ENCODE data around the gene DGAT2L6. TPM values are rescaled to one million over a fixed set of nuclear protein-coding genes. Genes with fewer than 3 reads are reported as not detected.
"Not testable (repeated sequence)": the region's sequence is repeated elsewhere in the genome, so short reads cannot be mapped to it uniquely, and the experiment has no call there.

DGAT2L6 gene
- total RNA-seq, 2 experiments from 2014 or later = not detected

GRCh38 chrX:70231666-70232065 lies 54.4 kb downstream of the DGAT2L6 start:
- Mint-ChIP-seq H3K27ac (no peak overlapping the region), H3K4me3 (no peak overlapping the region), H3K4me1 (ENCODE audit: low read depth) (peaks cover 8% of the 10 kb centered on the region), H3K36me3 (ENCODE audit: low read depth) (no peaks in the 10 kb centered on the region), H3K27me3 (no peaks in the 10 kb centered on the region), H3K9me3 (no peaks in the 10 kb centered on the region)
- intact Hi-C loops (cut with micrococcal nuclease) = no loop called here
- TF ChIP-seq, protein P1, sequence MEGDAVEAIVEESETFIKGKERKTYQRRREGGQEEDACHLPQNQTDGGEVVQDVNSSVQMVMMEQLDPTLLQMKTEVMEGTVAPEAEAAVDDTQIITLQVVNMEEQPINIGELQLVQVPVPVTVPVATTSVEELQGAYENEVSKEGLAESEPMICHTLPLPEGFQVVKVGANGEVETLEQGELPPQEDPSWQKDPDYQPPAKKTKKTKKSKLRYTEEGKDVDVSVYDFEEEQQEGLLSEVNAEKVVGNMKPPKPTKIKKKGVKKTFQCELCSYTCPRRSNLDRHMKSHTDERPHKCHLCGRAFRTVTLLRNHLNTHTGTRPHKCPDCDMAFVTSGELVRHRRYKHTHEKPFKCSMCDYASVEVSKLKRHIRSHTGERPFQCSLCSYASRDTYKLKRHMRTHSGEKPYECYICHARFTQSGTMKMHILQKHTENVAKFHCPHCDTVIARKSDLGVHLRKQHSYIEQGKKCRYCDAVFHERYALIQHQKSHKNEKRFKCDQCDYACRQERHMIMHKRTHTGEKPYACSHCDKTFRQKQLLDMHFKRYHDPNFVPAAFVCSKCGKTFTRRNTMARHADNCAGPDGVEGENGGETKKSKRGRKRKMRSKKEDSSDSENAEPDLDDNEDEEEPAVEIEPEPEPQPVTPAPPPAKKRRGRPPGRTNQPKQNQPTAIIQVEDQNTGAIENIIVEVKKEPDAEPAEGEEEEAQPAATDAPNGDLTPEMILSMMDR (IDR thresholded peaks at IDR 0.05) = no peak
- POLR2A ChIA-PET = no interaction called here
- no peak for DNase-seq
- ATAC-seq = no peak
- CTCF ChIA-PET = no interaction called here

- ATAC-seq (no peak), DNase-seq (no peak)
- Mint-ChIP-seq H3K36me3 (ENCODE audit: low read depth) (no peaks in the 10 kb centered on the region), H3K4me3 (no peak within 1 kb of the TSS), H3K27ac (no peak within 1 kb of the TSS), H3K9me3 (no peaks in the 10 kb centered on the region), H3K27me3 (no peaks in the 10 kb centered on the region), H3K4me1 (ENCODE audit: low read depth) (peaks cover 19% of the 10 kb centered on the region)
- TF ChIP-seq, protein P1 (IDR thresholded peaks at IDR 0.05) = no peak
- ChIA-PET CTCF (interaction anchor here (0.5 kb wide), 1 partner anchor 137 kb away, joined by 3 read pairs; no protein-coding TSS in a partner anchor), POLR2A (no interaction called here)
- intact Hi-C loops (cut with micrococcal nuclease) = no loop called here
Observed at GRCh38 chrX:70234355-70234754, 57.1 kb downstream of the DGAT2L6 start, which contains the start of gene AWAT1. Gene AWAT1, plus strand, starts transcription at chrX:70234655. Its CDS starts 41 bp downstream, at chrX:70234696.

GRCh38 chrX:70240751-70241150 lies 63.5 kb downstream of the DGAT2L6 start:
- Mint-ChIP-seq H3K4me3 (no peak overlapping the region), H3K27ac (no peak overlapping the region), H3K36me3 (ENCODE audit: low read depth) (no peaks in the 10 kb centered on the region), H3K9me3 (no peaks in the 10 kb centered on the region), H3K4me1 (ENCODE audit: low read depth) (peaks cover 11% of the 10 kb centered on the region), H3K27me3 (no peaks in the 10 kb centered on the region)
- TF ChIP-seq, protein P1 (IDR thresholded peaks at IDR 0.05) = no peak
- CTCF ChIA-PET = no interaction called here
- POLR2A ChIA-PET = no interaction called here
- ATAC-seq = no peak
- intact Hi-C loops (cut with micrococcal nuclease) = no loop called here
- DNase-seq = no peak

GRCh38 chrX:70241501-70241900 lies 64.2 kb downstream of the DGAT2L6 start:
- no peak overlapping the region for H3K27ac Mint-ChIP-seq
- H3K4me3 Mint-ChIP-seq = no peak overlapping the region
- no peaks in the 10 kb centered on the region for H3K27me3 Mint-ChIP-seq
- H3K36me3 Mint-ChIP-seq (ENCODE audit: low read depth) = no peaks in the 10 kb centered on the region
- H3K4me1 Mint-ChIP-seq (ENCODE audit: low read depth) = peaks cover 11% of the 10 kb centered on the region
- ChIA-PET POLR2A (no interaction called here), CTCF (no interaction called here)
- H3K9me3 Mint-ChIP-seq = no peaks in the 10 kb centered on the region
- TF ChIP-seq, protein P1 (IDR thresholded peaks at IDR 0.05) = no peak
- DNase-seq (no peak), ATAC-seq (no peak)
- intact Hi-C loops (cut with micrococcal nuclease) = no loop called here

- H3K4me3 Mint-ChIP-seq; H3K36me3 Mint-ChIP-seq (ENCODE audit: low read depth); DNase-seq; CTCF ChIA-PET; H3K4me1 Mint-ChIP-seq (ENCODE audit: low read depth); ATAC-seq; H3K9me3 Mint-ChIP-seq; intact Hi-C loops (cut with micrococcal nuclease); H3K27me3 Mint-ChIP-seq; POLR2A ChIA-PET; H3K27ac Mint-ChIP-seq: not testable (repeated sequence)
Observed at GRCh38 chrX:70243601-70244000, 66.3 kb downstream of the DGAT2L6 start.

GRCh38 chrX:70244881-70245280 lies 67.6 kb downstream of the DGAT2L6 start:
- ChIA-PET POLR2A (no interaction called here), CTCF (no interaction called here)
- intact Hi-C loops (cut with micrococcal nuclease) = no loop called here
- no peak overlapping the region for H3K27ac Mint-ChIP-seq
- no peak for ATAC-seq
- H3K36me3 Mint-ChIP-seq (ENCODE audit: low read depth) = no peaks in the 10 kb centered on the region
- H3K9me3 Mint-ChIP-seq = no peaks in the 10 kb centered on the region
- no peaks in the 10 kb centered on the region for H3K4me1 Mint-ChIP-seq (ENCODE audit: low read depth)
- no peak overlapping the region for H3K4me3 Mint-ChIP-seq
- DNase-seq = no peak
- TF ChIP-seq, protein P1 (IDR thresholded peaks at IDR 0.05) = no peak
- no peaks in the 10 kb centered on the region for H3K27me3 Mint-ChIP-seq

All from activated CD8-positive, alpha-beta T cell treated with anti-CD3 and anti-CD28 coated beads for 36 hours (primary cell).